ENCODE data around the gene GPR161.

DNA sequence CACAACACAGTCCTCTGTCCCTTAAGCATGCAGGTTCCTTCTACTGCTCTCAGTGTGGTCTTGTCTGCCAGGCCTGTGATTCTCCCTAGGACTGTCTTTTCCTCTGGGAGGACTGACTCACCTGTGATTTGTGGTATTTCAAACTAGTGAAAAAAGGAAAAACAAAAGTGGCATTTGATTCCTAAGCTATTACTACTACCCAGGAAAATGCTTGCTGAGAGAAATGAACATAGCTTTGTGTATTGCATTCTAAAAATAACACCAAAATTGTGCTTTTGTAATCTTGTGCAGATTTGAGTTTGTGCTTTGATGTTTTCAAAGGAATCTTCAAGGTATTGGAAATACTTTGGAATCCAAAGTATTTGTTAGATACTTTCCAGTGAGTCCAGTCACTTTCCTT is 57.0 kb downstream of the GPR161 start:
- TF ChIP-seq POLR2A (IDR thresholded peaks at IDR 0.05; ENCODE audit: low read depth, low read length) (no peak), TAF1 (IDR thresholded peaks at IDR 0.05; ENCODE audit: borderline replicate concordance, low read depth, low read length) (no peak), POLR2AphosphoS5 (IDR thresholded peaks at IDR 0.05; ENCODE audit: low read depth, low read length) (no peak)
